ENCODE measurements around the gene XCL1. TPM values are rescaled to one million over a fixed set of nuclear protein-coding genes. Genes with fewer than 3 reads are reported as not detected.
A peak's percentile ranks its signal among the peaks of the same experiment; 100 is the strongest.

The XCL1 gene
- total and polyA plus RNA-seq, 10 of the 15 experiments (the other 5 are each of a cell fraction or from before 2014, with no cell fraction given) = 0.68 to 1,222 (median 12.2) TPM

- TF ChIP-seq NFYB (IDR thresholded peaks at IDR 0.05; ENCODE audit: insufficient read depth, low read depth, low read length) (no peak), SKIL (IDR thresholded peaks at IDR 0.05; ENCODE audit: low read depth, poor library complexity, severe bottlenecking) (peak; percentile 36), POLR2A (IDR thresholded peaks at IDR 0.05; ENCODE audit: low read depth, low read length) (no peak), NBN (IDR thresholded peaks at IDR 0.05) (peak; percentile 76), MTA3 (IDR thresholded peaks at IDR 0.05; ENCODE audit: borderline replicate concordance, low read length) (no peak), IKZF2 (IDR thresholded peaks at IDR 0.05) (peak; percentile 88 to 95), BHLHE40 (IDR thresholded peaks at IDR 0.05; ENCODE audit: borderline replicate concordance in 1 of 2, low read depth in 2 of 2, low read length in 1 of 2) (peak in 1 of 2 experiments; percentile 38; a peak in 1 of 4 replicates), EP300 (IDR thresholded peaks at IDR 0.05; ENCODE audit: borderline replicate concordance in 1 of 2, control insufficient read depth in 1 of 2, low read depth in 2 of 2, low read length in 2 of 2) (peak in 1 of 2 experiments; percentile 13; a peak in 2 of 4 replicates), EGR1 (IDR thresholded peaks at IDR 0.05; ENCODE audit: borderline replicate concordance in 1 of 2, low read depth in 2 of 2, low read length in 2 of 2) (no peak), BCL11A (IDR thresholded peaks at IDR 0.05; ENCODE audit: low read depth, low read length) (0 out of 2 replicates have a peak, but pooled peaks have one; percentile 5), NR2C2 (IDR thresholded peaks at IDR 0.05; ENCODE audit: borderline replicate concordance, control insufficient read depth, insufficient read length, low read depth) (no peak), NFIC (IDR thresholded peaks at IDR 0.05; ENCODE audit: low read depth, low read length) (0 out of 2 replicates have a peak, but pooled peaks have one; percentile 27), TCF3 (IDR thresholded peaks at IDR 0.05; ENCODE audit: borderline replicate concordance, insufficient read depth, low read depth, low read length) (no peak), HDGF (IDR thresholded peaks at IDR 0.05) (no peak; the same call in 1 of the 2 replicates), JUNB (IDR thresholded peaks at IDR 0.05) (no peak), RAD21 (IDR thresholded peaks at IDR 0.05; ENCODE audit: insufficient read depth, low read depth, low read length) (no peak)
Measured at GRCh38 chr1:168553680-168554553, 22.5 kb upstream of the XCL1 start (continued).
